ENCODE measurements around the gene PEX10.

DNA sequence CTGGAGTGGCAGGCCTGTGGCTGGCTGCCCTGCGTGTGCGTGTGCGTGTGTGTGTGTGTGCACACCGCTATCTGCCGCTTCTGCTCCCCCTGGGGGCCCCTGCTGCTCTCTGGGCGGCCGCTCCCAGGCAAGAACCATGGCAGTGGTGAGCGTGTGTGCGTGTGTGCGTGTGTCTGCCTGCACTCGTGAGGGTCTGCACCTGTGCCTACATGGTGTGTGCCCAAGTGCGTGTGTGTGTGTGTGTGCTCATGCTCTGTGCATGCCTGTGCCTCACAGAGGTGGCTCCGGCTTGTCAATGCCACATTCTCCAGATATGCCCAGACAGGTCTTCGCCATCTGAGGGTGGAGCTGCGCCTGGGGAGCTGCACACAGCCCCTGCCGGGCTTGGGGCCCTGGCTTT is 18.7 kb upstream of the PEX10 start:
- TF ChIP-seq, protein P1, sequence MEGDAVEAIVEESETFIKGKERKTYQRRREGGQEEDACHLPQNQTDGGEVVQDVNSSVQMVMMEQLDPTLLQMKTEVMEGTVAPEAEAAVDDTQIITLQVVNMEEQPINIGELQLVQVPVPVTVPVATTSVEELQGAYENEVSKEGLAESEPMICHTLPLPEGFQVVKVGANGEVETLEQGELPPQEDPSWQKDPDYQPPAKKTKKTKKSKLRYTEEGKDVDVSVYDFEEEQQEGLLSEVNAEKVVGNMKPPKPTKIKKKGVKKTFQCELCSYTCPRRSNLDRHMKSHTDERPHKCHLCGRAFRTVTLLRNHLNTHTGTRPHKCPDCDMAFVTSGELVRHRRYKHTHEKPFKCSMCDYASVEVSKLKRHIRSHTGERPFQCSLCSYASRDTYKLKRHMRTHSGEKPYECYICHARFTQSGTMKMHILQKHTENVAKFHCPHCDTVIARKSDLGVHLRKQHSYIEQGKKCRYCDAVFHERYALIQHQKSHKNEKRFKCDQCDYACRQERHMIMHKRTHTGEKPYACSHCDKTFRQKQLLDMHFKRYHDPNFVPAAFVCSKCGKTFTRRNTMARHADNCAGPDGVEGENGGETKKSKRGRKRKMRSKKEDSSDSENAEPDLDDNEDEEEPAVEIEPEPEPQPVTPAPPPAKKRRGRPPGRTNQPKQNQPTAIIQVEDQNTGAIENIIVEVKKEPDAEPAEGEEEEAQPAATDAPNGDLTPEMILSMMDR (conservative IDR thresholded peaks at IDR 0.05) = no peak
- no peak for TF ChIP-seq ZFX (IDR thresholded peaks at IDR 0.05)

All from C4-2B (cell line).